Measurements from ENCODE around the gene POLRMT.
A peak's percentile ranks its signal among the peaks of the same experiment; 100 is the strongest.

The POLRMT gene

DNA sequence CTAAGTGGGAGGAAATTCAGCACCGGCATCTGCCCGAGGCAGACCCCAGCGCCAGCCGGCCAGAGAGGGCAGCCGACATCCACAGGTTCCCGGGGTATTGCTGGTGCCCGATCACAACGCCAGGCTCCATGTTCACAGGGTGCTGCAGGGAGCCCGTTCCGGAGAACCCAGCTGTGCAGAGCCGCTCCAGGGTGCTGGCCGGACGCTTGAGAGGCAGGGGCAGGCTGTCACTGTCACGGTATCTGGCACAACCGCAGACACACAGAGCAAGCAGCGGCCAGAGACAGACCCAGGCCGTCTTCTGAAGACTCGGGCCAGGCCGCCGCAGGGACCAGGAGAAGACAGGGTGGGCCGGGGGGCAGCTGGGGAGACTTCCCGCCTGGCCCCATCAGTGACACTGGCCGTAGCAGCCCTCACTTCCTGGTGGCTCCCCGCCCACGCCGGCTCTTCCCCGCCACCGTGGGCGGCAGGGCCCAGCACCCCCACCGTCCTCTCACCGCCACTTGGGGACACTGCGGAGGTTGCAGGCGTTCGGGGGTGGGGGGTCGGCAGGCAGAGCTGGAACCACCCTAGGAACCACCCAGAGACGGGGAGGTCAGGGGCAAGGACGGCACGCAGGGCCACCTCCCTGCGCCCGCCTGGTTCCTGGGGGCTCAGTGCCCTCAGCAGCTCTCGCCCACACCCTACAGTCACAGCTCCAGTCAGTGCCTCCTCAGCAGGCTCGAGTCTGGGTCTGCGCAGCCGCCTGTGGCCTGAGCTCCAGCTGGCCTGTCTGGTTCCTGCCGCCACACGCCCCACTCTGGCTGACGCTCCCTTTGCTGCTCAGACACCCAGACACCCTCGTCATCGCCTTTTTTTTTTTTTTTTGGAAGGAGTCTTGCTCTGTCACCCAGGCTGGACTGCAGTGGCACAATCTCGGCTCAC lies 25.8 kb upstream of the POLRMT start:
- H3K4me3 ChIP-seq (replicated peaks; ENCODE audit: low read depth, low read length), result 0 out of 2 replicates have a peak overlapping the region, but pooled peaks have one; percentile 17
- DNase-seq (ENCODE audit: extremely low read depth, insufficient read length), result no peak
- H3K36me3 ChIP-seq (ENCODE audit: control insufficient read depth, insufficient read depth, low read length), result peaks cover 21% of the 10 kb centered on the region
- no peaks in the 10 kb centered on the region for H3K27me3 ChIP-seq (replicated peaks; ENCODE audit: control insufficient read depth, insufficient read depth, low read length)
- TF ChIP-seq, protein P1, sequence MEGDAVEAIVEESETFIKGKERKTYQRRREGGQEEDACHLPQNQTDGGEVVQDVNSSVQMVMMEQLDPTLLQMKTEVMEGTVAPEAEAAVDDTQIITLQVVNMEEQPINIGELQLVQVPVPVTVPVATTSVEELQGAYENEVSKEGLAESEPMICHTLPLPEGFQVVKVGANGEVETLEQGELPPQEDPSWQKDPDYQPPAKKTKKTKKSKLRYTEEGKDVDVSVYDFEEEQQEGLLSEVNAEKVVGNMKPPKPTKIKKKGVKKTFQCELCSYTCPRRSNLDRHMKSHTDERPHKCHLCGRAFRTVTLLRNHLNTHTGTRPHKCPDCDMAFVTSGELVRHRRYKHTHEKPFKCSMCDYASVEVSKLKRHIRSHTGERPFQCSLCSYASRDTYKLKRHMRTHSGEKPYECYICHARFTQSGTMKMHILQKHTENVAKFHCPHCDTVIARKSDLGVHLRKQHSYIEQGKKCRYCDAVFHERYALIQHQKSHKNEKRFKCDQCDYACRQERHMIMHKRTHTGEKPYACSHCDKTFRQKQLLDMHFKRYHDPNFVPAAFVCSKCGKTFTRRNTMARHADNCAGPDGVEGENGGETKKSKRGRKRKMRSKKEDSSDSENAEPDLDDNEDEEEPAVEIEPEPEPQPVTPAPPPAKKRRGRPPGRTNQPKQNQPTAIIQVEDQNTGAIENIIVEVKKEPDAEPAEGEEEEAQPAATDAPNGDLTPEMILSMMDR (IDR thresholded peaks at IDR 0.05; ENCODE audit: insufficient read depth, low read length, poor library complexity, severe bottlenecking), result no peak

DNA sequence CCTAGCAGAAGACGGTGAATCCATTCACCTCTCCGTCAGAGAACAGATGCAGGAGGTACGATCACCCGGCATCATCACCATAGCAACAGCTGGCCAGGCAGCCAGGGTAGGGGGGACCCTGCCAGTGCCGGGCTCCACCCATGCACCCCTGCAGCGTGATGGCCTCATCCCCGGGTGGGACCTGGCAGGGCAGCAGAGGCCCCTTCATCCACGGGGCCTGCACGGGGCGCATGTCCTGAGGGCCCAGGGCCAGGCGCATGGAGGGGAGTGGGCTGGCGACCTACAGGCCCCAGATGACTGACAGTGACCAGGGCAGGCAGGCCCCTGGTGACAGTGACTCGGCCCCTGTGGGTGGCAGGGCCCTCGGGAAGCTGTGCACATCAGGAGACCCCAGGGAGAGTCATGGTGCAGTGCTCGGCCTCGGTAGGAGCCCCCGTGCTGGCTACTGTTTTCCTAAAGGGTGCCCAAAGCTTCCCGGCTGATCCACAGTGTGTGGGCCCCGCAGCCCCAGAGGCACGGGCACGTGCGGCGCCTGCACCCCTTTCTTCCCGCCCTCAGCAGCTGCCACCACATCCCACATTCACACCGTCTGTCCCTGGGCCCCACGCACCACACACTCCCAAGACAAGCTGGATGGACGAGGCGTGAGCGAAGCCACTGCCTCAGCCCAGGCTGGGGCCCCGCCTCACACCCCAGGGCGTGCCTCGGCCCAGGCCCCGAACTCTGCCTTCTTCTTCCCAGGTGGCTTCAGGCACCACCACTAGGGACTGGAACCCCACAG lies 24.9 kb upstream of the POLRMT start:
- TF ChIP-seq, protein P1 (IDR thresholded peaks at IDR 0.05; ENCODE audit: insufficient read depth, low read length, poor library complexity, severe bottlenecking), result no peak
- Histone ChIP-seq H3K27me3 (replicated peaks; ENCODE audit: control insufficient read depth, insufficient read depth, low read length) (no peaks in the 10 kb centered on the region), H3K36me3 (ENCODE audit: control insufficient read depth, insufficient read depth, low read length) (peaks cover 25% of the 10 kb centered on the region), H3K4me3 (replicated peaks; ENCODE audit: low read depth, low read length) (no peak overlapping the region)
- no peak for DNase-seq (ENCODE audit: extremely low read depth, insufficient read length)

DNA sequence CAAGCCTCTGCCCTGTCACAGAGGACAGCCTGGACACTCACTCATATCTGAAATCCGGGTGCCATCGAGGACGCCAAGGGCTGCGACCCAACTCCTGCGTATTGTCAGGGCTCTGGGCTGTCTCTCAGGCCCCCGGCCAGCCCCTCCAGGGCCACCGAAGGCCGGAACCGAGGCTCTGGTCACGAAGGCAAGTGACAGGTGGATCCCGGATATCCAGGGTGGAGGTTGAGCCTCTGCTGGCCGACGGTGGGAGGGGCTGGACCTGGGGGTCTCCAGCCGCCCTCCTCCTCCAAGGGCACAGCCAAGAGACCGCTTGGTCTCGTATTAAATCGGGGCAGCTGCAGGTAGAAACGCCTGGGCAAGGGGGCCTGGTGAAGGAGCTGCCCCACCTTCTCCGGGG lies 24.3 kb upstream of the POLRMT start:
- Histone ChIP-seq H3K27me3 (replicated peaks; ENCODE audit: control insufficient read depth, insufficient read depth, low read length) (no peaks in the 10 kb centered on the region), H3K36me3 (ENCODE audit: control insufficient read depth, insufficient read depth, low read length) (peaks cover 27% of the 10 kb centered on the region), H3K4me3 (replicated peaks; ENCODE audit: low read depth, low read length) (no peak overlapping the region)
- DNase-seq (ENCODE audit: extremely low read depth, insufficient read length), result no peak
- TF ChIP-seq, protein P1 (IDR thresholded peaks at IDR 0.05; ENCODE audit: insufficient read depth, low read length, poor library complexity, severe bottlenecking), result no peak

DNA sequence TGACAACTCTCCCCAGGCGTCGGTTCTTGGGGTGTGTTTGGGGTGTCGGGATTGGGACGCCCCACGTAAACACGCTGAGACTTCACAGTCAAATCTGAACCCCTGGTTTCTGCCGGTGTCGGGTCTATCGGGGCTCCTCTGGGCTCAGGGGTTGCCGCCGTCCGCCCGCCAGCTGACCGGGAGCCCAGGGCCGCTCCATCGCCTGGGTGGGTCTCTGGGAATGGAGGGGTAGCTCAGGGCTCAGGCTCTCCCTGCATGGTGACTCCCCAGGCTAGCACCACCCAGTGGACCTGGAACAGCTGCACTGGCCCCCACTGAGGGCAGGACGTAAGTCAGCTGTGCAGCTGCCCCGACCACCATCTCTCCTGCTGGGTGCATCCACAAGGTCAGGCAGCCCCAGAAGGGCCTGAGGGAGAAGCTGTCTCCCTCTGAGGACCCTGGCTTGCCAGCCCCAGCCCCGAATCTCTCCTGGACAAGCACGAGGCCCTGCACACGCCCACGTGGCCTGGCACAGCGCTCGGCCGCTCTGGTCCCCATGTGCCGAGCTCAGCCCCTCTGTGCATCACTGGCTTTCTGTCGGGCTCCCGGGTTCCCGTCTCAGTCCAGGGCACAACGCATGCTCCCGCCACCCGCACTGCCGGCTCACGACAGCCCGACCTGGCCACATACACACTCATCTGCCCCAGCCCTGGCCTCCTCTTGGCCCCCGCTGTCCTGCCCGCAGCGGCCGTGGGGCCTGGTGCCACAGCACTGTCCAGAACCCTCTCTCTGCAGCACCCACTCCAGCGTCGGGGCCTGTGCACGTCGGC lies 23.6 kb upstream of the POLRMT start:
- DNase-seq (ENCODE audit: extremely low read depth, insufficient read length), result no peak
- TF ChIP-seq, protein P1 (IDR thresholded peaks at IDR 0.05; ENCODE audit: insufficient read depth, low read length, poor library complexity, severe bottlenecking), result no peak
- Histone ChIP-seq H3K27me3 (replicated peaks; ENCODE audit: control insufficient read depth, insufficient read depth, low read length) (no peaks in the 10 kb centered on the region), H3K36me3 (ENCODE audit: control insufficient read depth, insufficient read depth, low read length) (peaks cover 31% of the 10 kb centered on the region), H3K4me3 (replicated peaks; ENCODE audit: low read depth, low read length) (no peak overlapping the region)

DNA sequence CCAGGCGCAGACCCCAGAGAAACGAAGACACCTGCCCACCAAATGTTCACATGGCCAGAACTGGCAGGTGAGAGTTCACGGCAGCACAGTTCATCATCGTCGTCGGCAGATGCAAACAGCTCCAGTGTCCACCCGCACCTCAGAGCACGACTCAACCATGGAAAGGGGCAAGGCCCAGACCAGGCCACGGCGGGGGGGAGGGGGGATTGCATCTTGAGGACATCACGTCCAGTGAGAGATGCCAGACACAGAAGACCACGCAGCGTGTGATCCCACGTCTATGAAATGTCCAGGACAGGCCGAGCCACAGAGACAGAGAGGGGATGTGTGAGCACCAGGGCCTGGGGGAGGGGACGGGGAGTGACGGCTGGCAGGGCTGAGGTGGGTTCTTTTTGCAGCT lies 22.4 kb upstream of the POLRMT start:
- no peak overlapping the region for H3K4me3 ChIP-seq (replicated peaks; ENCODE audit: low read depth, low read length)
- peaks cover 33% of the 10 kb centered on the region for H3K36me3 ChIP-seq (ENCODE audit: control insufficient read depth, insufficient read depth, low read length)
- TF ChIP-seq, protein P1 (IDR thresholded peaks at IDR 0.05; ENCODE audit: insufficient read depth, low read length, poor library complexity, severe bottlenecking), result no peak
- DNase-seq (ENCODE audit: extremely low read depth, insufficient read length), result no peak
- no peaks in the 10 kb centered on the region for H3K27me3 ChIP-seq (replicated peaks; ENCODE audit: control insufficient read depth, insufficient read depth, low read length)
